Parathyroid adenoma (tissue), 2 donors: Measurements from ENCODE around the gene IL1RAPL1.

Source experiments
- H2AFZ ChIP-seq: fragments of 300-600 bp; sonication (generic); one replicate; pipeline ENCODE4 v1.7.0; 2017; ENCODE audit warnings: antibody characterized with exemption, mild to moderate bottlenecking
- H3K27ac ChIP-seq: fragments of 300-600 bp; sonication (generic); one replicate; pipeline ENCODE4 v1.7.0; 2017
- H3K27me3 ChIP-seq: fragments of 300-600 bp; sonication (generic); one replicate; pipeline ENCODE4 v1.7.0; 2017; ENCODE audit warnings: low read length; ENCODE audit not compliant: control insufficient read depth, insufficient read depth
- H3K36me3 ChIP-seq: fragments of 300-600 bp; sonication (generic); one replicate; pipeline ENCODE4 v1.7.0; 2017; ENCODE audit warnings: low read length; ENCODE audit not compliant: control insufficient read depth, insufficient read depth
- H3K4me1 ChIP-seq: fragments of 300-600 bp; sonication (generic); one replicate; pipeline ENCODE4 v1.7.0; 2017; ENCODE audit warnings: control low read depth
- H3K4me2 ChIP-seq: fragments of 300-600 bp; sonication (generic); one replicate; pipeline ENCODE4 v1.7.0; 2017; ENCODE audit warnings: low read length
- H3K4me3 ChIP-seq: fragments of 300-600 bp; sonication (generic); one replicate; pipeline ENCODE4 v1.7.0; 2017; ENCODE audit warnings: low read depth, low read length
- H3K79me2 ChIP-seq: fragments of 300-600 bp; sonication (generic); one replicate; pipeline ENCODE4 v1.7.0; 2017; ENCODE audit warnings: control low read depth
- H3K9ac ChIP-seq: fragments of 300-600 bp; sonication (generic); one replicate; pipeline ENCODE4 v1.7.0; 2017; ENCODE audit warnings: mild to moderate bottlenecking
- H3K9me3 ChIP-seq: fragments of 300-600 bp; sonication (generic); one replicate; pipeline ENCODE4 v1.7.0; 2017; ENCODE audit warnings: low read length; ENCODE audit not compliant: control insufficient read depth
- CTCF ChIP-seq: fragments of 300-600 bp; sonication (generic); IDR thresholded peaks from one replicate; pipeline ENCODE4 v1.7.0; 2017; ENCODE audit warnings: antibody characterized with exemption, mild to moderate bottlenecking
- donor health status: primary hyperparathyroidism.

Gene IL1RAPL1

GRCh38 chrX:29071525-29072320, 484.5 kb downstream of the IL1RAPL1 start:
- no peak for TF ChIP-seq CTCF
- Histone ChIP-seq H3K36me3 (no peaks in the 10 kb centered on the region), H3K79me2 (no peaks in the 10 kb centered on the region), H3K27me3 (no peaks in the 10 kb centered on the region), H3K4me2 (no peak overlapping the region), H3K4me3 (no peak overlapping the region), H3K9me3 (no peaks in the 10 kb centered on the region), H3K9ac (no peak overlapping the region), H2AFZ (no peak overlapping the region), H3K4me1 (no peaks in the 10 kb centered on the region), H3K27ac (no peak overlapping the region)

- no peaks in the 10 kb centered on the region for H3K36me3 ChIP-seq
- H3K4me1 ChIP-seq: no peaks in the 10 kb centered on the region
- H3K27ac ChIP-seq: no peak overlapping the region
- H3K4me3 ChIP-seq: no peak overlapping the region
- TF ChIP-seq CTCF: no peak
- no peaks in the 10 kb centered on the region for H3K9me3 ChIP-seq
- no peak overlapping the region for H2AFZ ChIP-seq
- no peak overlapping the region for H3K9ac ChIP-seq
- no peak overlapping the region for H3K4me2 ChIP-seq
- H3K27me3 ChIP-seq: no peaks in the 10 kb centered on the region
- no peaks in the 10 kb centered on the region for H3K79me2 ChIP-seq
These were observed 495.3 kb downstream of the IL1RAPL1 start for GRCh38 chrX:29082558-29082957.

GRCh38 chrX:29083823-29084222, 496.6 kb downstream of the IL1RAPL1 start:
- TF ChIP-seq CTCF: no peak
- Histone ChIP-seq H3K4me1 (no peaks in the 10 kb centered on the region), H3K36me3 (no peaks in the 10 kb centered on the region), H3K27ac (no peak overlapping the region), H2AFZ (no peak overlapping the region), H3K9me3 (no peaks in the 10 kb centered on the region), H3K9ac (no peak overlapping the region), H3K4me3 (no peak overlapping the region), H3K4me2 (no peak overlapping the region), H3K27me3 (no peaks in the 10 kb centered on the region), H3K79me2 (no peaks in the 10 kb centered on the region)

- Histone ChIP-seq H3K4me2 (no peak overlapping the region), H3K4me3 (no peak overlapping the region), H2AFZ (no peak overlapping the region), H3K4me1 (no peaks in the 10 kb centered on the region), H3K9ac (no peak overlapping the region), H3K36me3 (no peaks in the 10 kb centered on the region), H3K27me3 (no peaks in the 10 kb centered on the region), H3K9me3 (no peaks in the 10 kb centered on the region), H3K79me2 (no peaks in the 10 kb centered on the region), H3K27ac (no peak overlapping the region)
- TF ChIP-seq CTCF: no peak
These were observed 503.6 kb downstream of the IL1RAPL1 start for GRCh38 chrX:29090811-29091210.

GRCh38 chrX:29107231-29107630, 520.0 kb downstream of the IL1RAPL1 start:
- H3K4me2 ChIP-seq: no peak overlapping the region
- H2AFZ ChIP-seq: no peak overlapping the region
- no peak overlapping the region for H3K9ac ChIP-seq
- no peaks in the 10 kb centered on the region for H3K79me2 ChIP-seq
- H3K4me3 ChIP-seq: no peak overlapping the region
- no peak overlapping the region for H3K27ac ChIP-seq
- no peaks in the 10 kb centered on the region for H3K36me3 ChIP-seq
- no peak for TF ChIP-seq CTCF
- no peaks in the 10 kb centered on the region for H3K27me3 ChIP-seq
- H3K9me3 ChIP-seq: no peaks in the 10 kb centered on the region
- no peaks in the 10 kb centered on the region for H3K4me1 ChIP-seq
